Measurements from ENCODE around the gene EVI5. TPM values are rescaled to one million over a fixed set of nuclear protein-coding genes. Genes with fewer than 3 reads are reported as not detected.

The EVI5 gene
- total RNA-seq, 1 donor from 2014 or later = 17.4 TPM

DNA sequence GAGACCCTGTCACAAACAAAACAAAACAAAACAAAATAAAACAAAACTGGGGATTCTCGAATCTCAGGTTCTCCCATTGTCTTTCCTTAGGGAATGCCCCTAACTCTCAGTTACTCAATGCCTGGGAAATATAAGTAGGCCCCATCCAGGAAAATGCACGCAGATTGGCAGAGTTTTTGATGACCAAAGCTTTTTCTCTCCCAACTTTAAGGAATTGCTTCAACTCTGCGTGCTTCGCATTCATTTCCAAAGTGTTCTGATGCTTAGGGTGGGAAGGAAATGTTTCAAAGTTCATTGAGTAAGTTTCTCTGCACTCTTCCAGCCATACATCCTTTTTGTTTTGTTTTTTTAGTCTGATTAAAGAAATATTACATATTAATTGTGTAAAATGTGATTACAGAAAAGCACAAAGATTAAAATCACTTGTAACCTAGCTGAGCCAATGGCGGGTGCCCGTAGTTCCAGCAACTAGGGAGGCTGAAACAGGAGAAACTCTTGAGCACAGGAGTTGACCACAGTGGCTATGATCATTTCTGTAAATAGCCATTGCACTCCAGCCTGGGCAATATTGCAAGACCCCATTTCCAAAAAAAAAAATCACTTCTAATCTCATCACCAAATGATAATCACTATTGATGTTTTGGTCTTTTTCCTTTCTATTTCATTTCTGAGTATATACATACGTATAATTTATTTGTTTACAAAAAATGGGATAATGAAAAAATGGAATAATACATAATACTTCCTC is 18.4 kb upstream of the EVI5 start:
- Histone ChIP-seq H3K36me3 (ENCODE audit: control insufficient read depth, insufficient read depth, low read length) (no peaks in the 10 kb centered on the region), H3K4me3 (ENCODE audit: low read depth, low read length) (no peak overlapping the region), H3K27me3 (ENCODE audit: control insufficient read depth, insufficient read depth, low read length) (no peaks in the 10 kb centered on the region)
- no peak for DNase-seq (ENCODE audit: low read depth)
- TF ChIP-seq CTCF (IDR thresholded peaks at IDR 0.05; ENCODE audit: insufficient read depth, low read length, poor library complexity, severe bottlenecking) = no peak

GRCh38 chr1:92797961-92798360 is 13.1 kb upstream of the EVI5 start:
- TF ChIP-seq CTCF (IDR thresholded peaks at IDR 0.05; ENCODE audit: insufficient read depth, low read length, poor library complexity, severe bottlenecking) = no peak
- Histone ChIP-seq H3K4me3 (ENCODE audit: low read depth, low read length) (no peak overlapping the region), H3K27me3 (ENCODE audit: control insufficient read depth, insufficient read depth, low read length) (no peaks in the 10 kb centered on the region), H3K36me3 (ENCODE audit: control insufficient read depth, insufficient read depth, low read length) (no peaks in the 10 kb centered on the region)
- no peak for DNase-seq (ENCODE audit: low read depth)

- TF ChIP-seq CTCF (IDR thresholded peaks at IDR 0.05; ENCODE audit: insufficient read depth, low read length, poor library complexity, severe bottlenecking) = no peak
- Histone ChIP-seq H3K27me3 (ENCODE audit: control insufficient read depth, insufficient read depth, low read length) (no peaks in the 10 kb centered on the region), H3K4me3 (ENCODE audit: low read depth, low read length) (no peak overlapping the region), H3K36me3 (ENCODE audit: control insufficient read depth, insufficient read depth, low read length) (no peaks in the 10 kb centered on the region)
- DNase-seq (ENCODE audit: low read depth) = no peak
Observed at GRCh38 chr1:92797297-92797696, 12.4 kb upstream of the EVI5 start.

DNA sequence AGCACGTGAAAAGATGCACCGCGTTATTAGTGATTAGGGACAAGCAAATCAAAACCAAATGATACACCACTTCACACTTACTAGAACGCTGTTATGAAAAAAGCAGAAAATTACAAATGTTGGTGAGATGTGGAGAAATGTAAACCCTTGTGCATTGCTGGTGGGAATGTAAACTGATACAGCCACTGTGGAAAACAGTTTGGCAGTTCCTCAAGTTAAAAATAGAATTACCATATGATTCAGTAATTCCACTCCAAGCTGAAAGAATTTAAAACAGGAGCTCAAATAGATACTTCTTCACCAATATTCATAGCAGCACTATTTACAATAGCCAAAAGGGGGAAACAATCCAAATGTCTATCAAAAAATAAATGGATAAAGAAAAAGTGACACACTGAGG is 10.3 kb upstream of the EVI5 start:
- no peaks in the 10 kb centered on the region for H3K36me3 ChIP-seq (ENCODE audit: control insufficient read depth, insufficient read depth, low read length)
- no peaks in the 10 kb centered on the region for H3K27me3 ChIP-seq (ENCODE audit: control insufficient read depth, insufficient read depth, low read length)
- no peak overlapping the region for H3K4me3 ChIP-seq (ENCODE audit: low read depth, low read length)
- no peak for TF ChIP-seq CTCF (IDR thresholded peaks at IDR 0.05; ENCODE audit: insufficient read depth, low read length, poor library complexity, severe bottlenecking)
- DNase-seq (ENCODE audit: low read depth) = no peak

GRCh38 chr1:92792340-92792782 is 7.5 kb upstream of the EVI5 start:
- no peak for TF ChIP-seq CTCF (IDR thresholded peaks at IDR 0.05; ENCODE audit: insufficient read depth, low read length, poor library complexity, severe bottlenecking)
- Histone ChIP-seq H3K36me3 (ENCODE audit: control insufficient read depth, insufficient read depth, low read length) (no peaks in the 10 kb centered on the region), H3K27me3 (ENCODE audit: control insufficient read depth, insufficient read depth, low read length) (no peaks in the 10 kb centered on the region), H3K4me3 (ENCODE audit: low read depth, low read length) (no peak overlapping the region)
- no peak for DNase-seq (ENCODE audit: low read depth)
